ENCODE results near the gene SLC25A26. TPM values are rescaled to one million over a fixed set of nuclear protein-coding genes. Genes with fewer than 3 reads are reported as not detected.
A peak's percentile ranks its signal among the peaks of the same experiment; 100 is the strongest.
"Not testable (repeated sequence)": the region's sequence is repeated elsewhere in the genome, so short reads cannot be mapped to it uniquely, and the experiment has no call there.

Gene SLC25A26
- total and polyA plus RNA-seq, 5 donors from 2014 or later: 23.4 to 47.7 (median 33.0) TPM

DNA sequence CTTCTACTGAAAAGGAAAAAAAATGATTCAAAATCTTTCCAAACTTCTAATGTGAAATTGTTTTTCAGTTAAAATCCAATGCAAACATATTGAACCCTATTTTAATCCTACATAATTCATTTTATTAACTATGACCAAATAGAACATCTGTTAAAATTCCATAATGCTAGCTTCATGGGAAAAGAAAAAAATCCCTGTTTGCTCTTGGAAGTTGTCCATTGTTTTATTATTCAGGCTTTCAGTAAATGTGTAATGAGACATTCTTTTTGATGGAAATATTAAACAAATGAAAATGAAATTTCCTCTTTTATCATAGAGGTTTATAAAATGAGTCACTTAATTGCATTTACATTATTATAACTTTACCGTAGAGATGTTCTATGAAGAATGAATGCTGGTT is 49.5 kb downstream of the SLC25A26 start:
- no peak for ATAC-seq (ENCODE audit: low read depth in 2 of 2)
- Mint-ChIP-seq H3K27ac (no peak overlapping the region), H3K4me1 (peaks cover 0 to 16% (median 7%) of the 10 kb centered on the region in 4 donors), H3K27me3 (no peaks in the 10 kb centered on the region), H3K9me3 (no peaks in the 10 kb centered on the region), H3K36me3 (peaks cover 15% of the 10 kb centered on the region), H3K4me3 (no peak overlapping the region)
- Histone ChIP-seq H3K4me3 (ENCODE audit: low read depth, low read length) (no peak overlapping the region), H3K9me3 (ENCODE audit: control insufficient read depth in 2 of 2, low read length in 2 of 2) (no peaks in the 10 kb centered on the region), H3K4me1 (ENCODE audit: control insufficient read depth, insufficient read depth, low read length, poor library complexity, severe bottlenecking) (no peaks in the 10 kb centered on the region), H3K27me3 (ENCODE audit: control insufficient read depth, insufficient read depth, low read length) (no peaks in the 10 kb centered on the region), H3K36me3 (ENCODE audit: control insufficient read depth, insufficient read depth, low read length) (no peaks in the 10 kb centered on the region), H3K27ac (ENCODE audit: insufficient read depth, low read length, poor library complexity, severe bottlenecking) (no peak overlapping the region)
- DNase-seq: no peak

DNA sequence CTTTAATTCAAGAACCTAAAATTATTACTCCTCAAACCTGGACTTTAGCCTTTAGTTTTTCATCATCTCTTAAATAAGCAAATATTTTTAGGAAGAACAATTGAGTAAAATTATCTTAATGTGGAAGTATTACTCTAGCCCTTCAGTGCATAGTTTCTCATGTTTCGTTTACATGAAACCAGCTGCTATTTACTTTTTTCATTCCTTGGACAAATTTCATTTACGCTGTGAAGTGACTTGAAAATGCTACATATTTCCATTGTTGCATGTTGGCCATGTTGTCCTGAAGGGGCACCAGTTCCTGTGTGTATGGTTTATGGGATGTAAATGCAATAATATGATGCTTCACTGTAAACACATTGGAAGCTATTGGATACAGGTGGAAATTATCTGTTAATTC is 49.9 kb downstream of the SLC25A26 start:
- no peak overlapping the region for H3K4me3 Mint-ChIP-seq

DNA sequence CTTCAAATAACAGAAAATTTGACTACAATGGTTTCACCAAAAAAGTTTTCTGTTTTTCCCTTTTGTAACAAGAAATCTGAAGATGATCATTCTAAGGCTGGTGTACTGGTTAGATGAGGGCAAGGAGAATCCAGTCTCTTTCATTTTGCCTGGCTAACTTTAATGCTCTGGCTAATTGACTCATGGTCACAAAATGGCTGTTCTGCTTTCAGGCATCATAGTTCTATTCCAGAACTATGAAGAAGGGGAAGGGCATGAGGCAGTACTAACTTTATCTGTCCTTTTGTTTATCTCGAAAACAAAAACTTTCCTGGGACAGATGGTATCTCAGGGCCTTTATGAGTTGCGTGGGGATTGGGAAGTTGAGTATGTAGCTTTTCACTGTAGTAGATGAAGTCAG is 50.4 kb downstream of the SLC25A26 start:
- DNase-seq (no peak), ATAC-seq (ENCODE audit: low read depth in 2 of 2) (no peak)
- Histone ChIP-seq H3K36me3 (ENCODE audit: control insufficient read depth, insufficient read depth, low read length) (no peaks in the 10 kb centered on the region), H3K4me3 (ENCODE audit: low read depth, low read length) (no peak overlapping the region), H3K4me1 (ENCODE audit: control insufficient read depth, insufficient read depth, low read length, poor library complexity, severe bottlenecking) (no peaks in the 10 kb centered on the region), H3K9me3 (ENCODE audit: control insufficient read depth in 2 of 2, low read length in 2 of 2) (no peaks in the 10 kb centered on the region), H3K27me3 (ENCODE audit: control insufficient read depth, insufficient read depth, low read length) (no peaks in the 10 kb centered on the region), H3K27ac (ENCODE audit: insufficient read depth, low read length, poor library complexity, severe bottlenecking) (no peak overlapping the region)
- Mint-ChIP-seq H3K27ac (peak overlapping the region in 2 of 3 donors; percentile 71 to 86), H3K4me1 (peaks cover 0 to 16% (median 7%) of the 10 kb centered on the region in 4 donors), H3K4me3 (no peak overlapping the region), H3K27me3 (no peaks in the 10 kb centered on the region), H3K36me3 (peaks cover 10% of the 10 kb centered on the region), H3K9me3 (no peaks in the 10 kb centered on the region)

More for the DNA sequence above, 49.9 kb downstream of the SLC25A26 start:
- Histone ChIP-seq H3K36me3 (ENCODE audit: control insufficient read depth, insufficient read depth, low read length) (no peaks in the 10 kb centered on the region), H3K4me1 (ENCODE audit: control insufficient read depth, insufficient read depth, low read length, poor library complexity, severe bottlenecking) (no peaks in the 10 kb centered on the region), H3K27ac (ENCODE audit: insufficient read depth, low read length, poor library complexity, severe bottlenecking) (no peak overlapping the region), H3K27me3 (ENCODE audit: control insufficient read depth, insufficient read depth, low read length) (no peaks in the 10 kb centered on the region), H3K4me3 (ENCODE audit: low read depth, low read length) (no peak overlapping the region), H3K9me3 (ENCODE audit: control insufficient read depth in 2 of 2, low read length in 2 of 2) (no peaks in the 10 kb centered on the region)
- Mint-ChIP-seq H3K9me3 (no peaks in the 10 kb centered on the region), H3K4me1 (peaks cover 0 to 16% (median 7%) of the 10 kb centered on the region in 4 donors), H3K36me3 (peaks cover 11% of the 10 kb centered on the region), H3K27me3 (no peaks in the 10 kb centered on the region), H3K27ac (no peak overlapping the region)
- DNase-seq: no peak
- no peak for ATAC-seq (ENCODE audit: low read depth in 2 of 2)

DNA sequence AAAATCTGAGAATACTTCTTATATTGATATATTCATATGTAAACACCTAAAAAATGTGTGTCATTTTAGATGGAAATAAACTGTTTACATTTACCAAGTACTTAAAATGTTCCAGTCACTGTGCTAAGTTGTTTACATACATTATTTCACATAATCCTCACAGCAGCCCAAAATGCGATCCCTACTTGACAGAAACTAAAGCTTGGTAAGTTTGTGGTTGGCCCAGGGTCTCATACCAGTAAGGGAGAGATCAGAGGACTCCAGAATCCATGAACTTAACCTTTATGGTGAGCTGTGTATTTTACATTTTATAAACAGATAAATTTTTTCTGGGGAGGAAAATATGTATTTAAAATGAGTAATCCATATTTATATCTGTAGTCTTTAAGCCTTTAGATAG is 51.2 kb downstream of the SLC25A26 start:
- no peaks in the 10 kb centered on the region for H3K9me3 Mint-ChIP-seq
- Histone ChIP-seq H3K36me3 (ENCODE audit: control insufficient read depth, insufficient read depth, low read length) (no peaks in the 10 kb centered on the region), H3K4me3 (ENCODE audit: low read depth, low read length) (no peak overlapping the region), H3K4me1 (ENCODE audit: control insufficient read depth, insufficient read depth, low read length, poor library complexity, severe bottlenecking) (peaks cover 4% of the 10 kb centered on the region), H3K9me3 (ENCODE audit: control insufficient read depth in 2 of 2, low read length in 2 of 2) (no peaks in the 10 kb centered on the region), H3K27ac (ENCODE audit: insufficient read depth, low read length, poor library complexity, severe bottlenecking) (no peak overlapping the region), H3K27me3 (ENCODE audit: control insufficient read depth, insufficient read depth, low read length) (no peaks in the 10 kb centered on the region)
- peaks cover 7 to 20% (median 10%) of the 10 kb centered on the region in 4 donors for H3K4me1 Mint-ChIP-seq
- no peak overlapping the region for H3K27ac Mint-ChIP-seq
- H3K4me3 Mint-ChIP-seq: no peak overlapping the region
- ATAC-seq (ENCODE audit: low read depth in 2 of 2) (no peak), DNase-seq (no peak)
- H3K36me3 Mint-ChIP-seq: peaks cover 10% of the 10 kb centered on the region
- H3K27me3 Mint-ChIP-seq: no peaks in the 10 kb centered on the region

DNA sequence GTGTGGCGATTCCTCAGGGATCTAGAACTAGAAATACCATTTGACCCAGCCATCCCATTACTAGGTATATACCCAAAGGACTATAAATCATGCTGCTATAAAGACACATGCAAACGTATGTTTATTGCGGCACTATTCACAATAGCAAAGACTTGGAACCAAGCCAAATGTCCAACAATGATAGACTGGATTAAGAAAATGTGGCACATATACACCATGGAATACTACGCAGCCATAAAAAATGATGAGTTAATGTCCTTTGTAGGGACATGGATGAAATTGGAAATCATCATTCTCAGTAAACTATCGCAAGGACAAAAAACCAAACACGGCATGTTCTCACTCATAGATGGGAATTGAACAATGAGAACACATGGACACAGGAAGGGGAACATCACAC is 54.0 kb downstream of the SLC25A26 start:
- H3K27ac ChIP-seq (ENCODE audit: insufficient read depth, low read length, poor library complexity, severe bottlenecking); H3K27me3 Mint-ChIP-seq; H3K9me3 ChIP-seq (ENCODE audit: control insufficient read depth in 2 of 2, low read length in 2 of 2); H3K9me3 Mint-ChIP-seq; H3K4me3 ChIP-seq (ENCODE audit: low read depth, low read length); ATAC-seq (ENCODE audit: low read depth in 2 of 2); H3K36me3 ChIP-seq (ENCODE audit: control insufficient read depth, insufficient read depth, low read length); H3K27me3 ChIP-seq (ENCODE audit: control insufficient read depth, insufficient read depth, low read length); H3K36me3 Mint-ChIP-seq; DNase-seq; H3K4me3 Mint-ChIP-seq: not testable (repeated sequence)
- H3K4me1 ChIP-seq (ENCODE audit: control insufficient read depth, insufficient read depth, low read length, poor library complexity, severe bottlenecking): peaks cover 13% of the 10 kb centered on the region
- H3K4me1 Mint-ChIP-seq: peaks cover 16 to 28% (median 21%) of the 10 kb centered on the region in 4 donors
- H3K27ac Mint-ChIP-seq: peak overlapping the region in 1 of 3 donors; percentile 34

GRCh38 chr3:66276705-66277274 is 56.0 kb downstream of the SLC25A26 start:
- Histone ChIP-seq H3K4me3 (ENCODE audit: low read depth, low read length) (no peak overlapping the region), H3K27ac (ENCODE audit: insufficient read depth, low read length, poor library complexity, severe bottlenecking) (no peak overlapping the region), H3K27me3 (ENCODE audit: control insufficient read depth, insufficient read depth, low read length) (no peaks in the 10 kb centered on the region), H3K4me1 (ENCODE audit: control insufficient read depth, insufficient read depth, low read length, poor library complexity, severe bottlenecking) (peaks cover 20% of the 10 kb centered on the region), H3K9me3 (ENCODE audit: control insufficient read depth in 2 of 2, low read length in 2 of 2) (no peaks in the 10 kb centered on the region), H3K36me3 (ENCODE audit: control insufficient read depth, insufficient read depth, low read length) (no peaks in the 10 kb centered on the region)
- Mint-ChIP-seq H3K4me1 (peaks cover 26 to 45% (median 37%) of the 10 kb centered on the region in 4 donors), H3K4me3 (no peak overlapping the region), H3K36me3 (peaks cover 5% of the 10 kb centered on the region), H3K9me3 (no peaks in the 10 kb centered on the region), H3K27ac (peak overlapping the region; percentile 44 to 92 (median 74)), H3K27me3 (no peaks in the 10 kb centered on the region)
- DNase-seq (peak; percentile 52 to 87 (median 76)), ATAC-seq (ENCODE audit: low read depth in 2 of 2) (peak; percentile 64 to 73)

- DNase-seq (no peak), ATAC-seq (ENCODE audit: low read depth in 2 of 2) (no peak)
- H3K27ac Mint-ChIP-seq: peak overlapping the region; percentile 86 to 97 (median 90)
- Histone ChIP-seq H3K9me3 (ENCODE audit: control insufficient read depth in 2 of 2, low read length in 2 of 2) (no peaks in the 10 kb centered on the region), H3K4me1 (ENCODE audit: control insufficient read depth, insufficient read depth, low read length, poor library complexity, severe bottlenecking) (peaks cover 20% of the 10 kb centered on the region), H3K36me3 (ENCODE audit: control insufficient read depth, insufficient read depth, low read length) (no peaks in the 10 kb centered on the region), H3K27me3 (ENCODE audit: control insufficient read depth, insufficient read depth, low read length) (no peaks in the 10 kb centered on the region), H3K27ac (ENCODE audit: insufficient read depth, low read length, poor library complexity, severe bottlenecking) (no peak overlapping the region), H3K4me3 (ENCODE audit: low read depth, low read length) (no peak overlapping the region)
- H3K9me3 Mint-ChIP-seq: peaks cover 0 to 2% (median 0%) of the 10 kb centered on the region in 7 donors
- no peaks in the 10 kb centered on the region for H3K27me3 Mint-ChIP-seq
- H3K36me3 Mint-ChIP-seq: peaks cover 2% of the 10 kb centered on the region
- H3K4me1 Mint-ChIP-seq: peaks cover 24 to 45% (median 37%) of the 10 kb centered on the region in 4 donors
- H3K4me3 Mint-ChIP-seq: peak overlapping the region in 2 of 4 donors; percentile 19 to 42
These were observed 58.4 kb downstream of the SLC25A26 start for GRCh38 chr3:66279168-66279567.

DNA sequence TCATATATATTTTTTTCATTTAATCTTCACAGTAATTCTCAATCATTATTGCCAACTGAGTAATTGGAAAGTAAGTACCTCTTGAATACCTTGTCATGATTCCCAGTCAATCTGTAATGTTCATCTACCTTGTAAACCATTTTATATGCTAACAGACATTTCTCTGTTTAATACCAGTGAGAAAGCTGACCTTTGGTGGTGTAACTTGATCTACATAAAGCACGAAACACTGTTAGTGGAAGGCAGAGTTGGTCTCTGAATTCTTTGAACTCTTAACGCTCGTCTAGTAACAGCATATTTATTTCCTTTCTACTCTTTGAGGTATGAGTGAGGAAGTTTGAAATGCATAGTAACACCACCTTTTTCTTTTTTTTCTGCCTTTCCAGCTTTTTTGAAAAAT is 59.5 kb downstream of the SLC25A26 start:
- Histone ChIP-seq H3K27ac (ENCODE audit: insufficient read depth, low read length, poor library complexity, severe bottlenecking) (no peak overlapping the region), H3K36me3 (ENCODE audit: control insufficient read depth, insufficient read depth, low read length) (no peaks in the 10 kb centered on the region), H3K9me3 (ENCODE audit: control insufficient read depth in 2 of 2, low read length in 2 of 2) (no peaks in the 10 kb centered on the region), H3K4me3 (ENCODE audit: low read depth, low read length) (peak overlapping the region; percentile 61), H3K4me1 (ENCODE audit: control insufficient read depth, insufficient read depth, low read length, poor library complexity, severe bottlenecking) (peaks cover 20% of the 10 kb centered on the region), H3K27me3 (ENCODE audit: control insufficient read depth, insufficient read depth, low read length) (no peaks in the 10 kb centered on the region)
- peaks cover 0 to 2% (median 0%) of the 10 kb centered on the region in 7 donors for H3K9me3 Mint-ChIP-seq
- H3K36me3 Mint-ChIP-seq: peaks cover 6% of the 10 kb centered on the region
- peak overlapping the region in 3 of 4 donors; percentile 42 to 67 (median 51) for H3K4me3 Mint-ChIP-seq
- peaks cover 24 to 45% (median 42%) of the 10 kb centered on the region in 4 donors for H3K4me1 Mint-ChIP-seq
- no peaks in the 10 kb centered on the region for H3K27me3 Mint-ChIP-seq
- peak; percentile 59 to 67 for ATAC-seq (ENCODE audit: low read depth in 2 of 2)
- peak in 2 of 3 donors; percentile 23 to 71 for DNase-seq
- H3K27ac Mint-ChIP-seq: peak overlapping the region; percentile 86 to 97 (median 90)

Data from CD4-positive, CD25-positive, alpha-beta regulatory T cell (primary cell).